ENCODE measurements around the gene GPLD1.

- TF ChIP-seq POLR2A (IDR thresholded peaks at IDR 0.05; ENCODE audit: low read length), result no peak
- TF ChIP-seq GATA1 (IDR thresholded peaks at IDR 0.05; ENCODE audit: low read depth, low read length), result no peak
Measured at GRCh38 chr6:24453921-24454320, 35.5 kb downstream of the GPLD1 start.
